DND-41 (cell line): ENCODE results near the gene KCNIP1.

Experiments
- ATAC-seq: fragments of 200-7000 bp; cut with Tn5 transposase; 3 replicates; pipeline ENCODE4 v1.9.1; 2021; ENCODE audit warnings: low read depth; ENCODE audit not compliant: insufficient read depth
- DNase-seq: peaks from one replicate; pipeline ENCODE4 v3.0.0-alpha.2; 2020
- H2AFZ ChIP-seq: 2 replicates; pipeline ENCODE4 v1.6.0; 2012; ENCODE audit warnings: low read depth, low read length
- H3K27ac ChIP-seq: 2 replicates; pipeline ENCODE4 v1.5.1; 2012; ENCODE audit warnings: low read length, inconsistent platforms
- H3K27me3 ChIP-seq: fragments of 200-600 bp; sonication (generic); 2 replicates; pipeline ENCODE4 v1.6.0; 2012; ENCODE audit warnings: low read length, mild to moderate bottlenecking, inconsistent platforms; ENCODE audit not compliant: insufficient read depth, poor library complexity
- H3K36me3 ChIP-seq: 2 replicates; pipeline ENCODE4 v1.5.1; 2012; ENCODE audit warnings: low read length, inconsistent platforms; ENCODE audit not compliant: insufficient read depth
- H3K4me1 ChIP-seq: 2 replicates; pipeline ENCODE4 v1.5.1; 2012; ENCODE audit warnings: mild to moderate bottlenecking, low read length; ENCODE audit not compliant: insufficient read depth
- H3K4me2 ChIP-seq: 2 replicates; pipeline ENCODE4 v1.6.0; 2012; ENCODE audit warnings: mild to moderate bottlenecking, moderate library complexity, low read length, inconsistent platforms; ENCODE audit not compliant: insufficient read depth
- H3K4me3 ChIP-seq, 2 experiments: fragments of 200-600 bp in 1 of 2; shearing (Covaris generic) in 1 of 2; 2 replicates each; pipeline ENCODE4 v1.5.1; 2012 to 2016; ENCODE audit warnings: inconsistent platforms in 2 of 2, low read length in 2 of 2, mild to moderate bottlenecking in 2 of 2, low read depth in 1 of 2, moderate library complexity in 1 of 2
- H3K79me2 ChIP-seq: 2 replicates; pipeline ENCODE4 v1.6.0; 2012; ENCODE audit warnings: low read length, inconsistent platforms; ENCODE audit not compliant: insufficient read depth
- H3K9ac ChIP-seq: 2 replicates; pipeline ENCODE4 v1.6.0; 2012; ENCODE audit warnings: low read depth, mild to moderate bottlenecking, inconsistent platforms, low read length, moderate library complexity
- H3K9me3 ChIP-seq: 2 replicates; pipeline ENCODE4 v1.5.1; 2012; ENCODE audit warnings: low read length, moderate library complexity, mild to moderate bottlenecking, inconsistent platforms; ENCODE audit not compliant: insufficient read depth, severe bottlenecking
- H4K20me1 ChIP-seq: 2 replicates; pipeline ENCODE4 v1.6.0; 2012; ENCODE audit warnings: low read length; ENCODE audit not compliant: insufficient read depth
- EZH2 ChIP-seq: IDR thresholded peaks from 3 replicates; pipeline ENCODE4 v1.6.1; 2012; ENCODE audit warnings: borderline replicate concordance, low read depth, mild to moderate bottlenecking, moderate library complexity, low read length, inconsistent platforms; ENCODE audit not compliant: severe bottlenecking
- TF ChIP-seq, protein P1 (sequence below): IDR thresholded peaks from 2 replicates; pipeline ENCODE4 v1.5.1; 2012; ENCODE audit warnings: borderline replicate concordance, low read length, moderate library complexity, mild to moderate bottlenecking; ENCODE audit not compliant: poor library complexity, severe bottlenecking; ENCODE audit errors: extremely low read depth

The KCNIP1 gene

GRCh38 chr5:170739446-170739845, 235.6 kb downstream of the KCNIP1 start:
- H3K4me2 ChIP-seq: no peak overlapping the region
- no peaks in the 10 kb centered on the region for H3K4me1 ChIP-seq
- H3K79me2 ChIP-seq: no peaks in the 10 kb centered on the region
- no peaks in the 10 kb centered on the region for H3K27me3 ChIP-seq
- H3K27ac ChIP-seq: no peak overlapping the region
- no peaks in the 10 kb centered on the region for H3K36me3 ChIP-seq
- DNase-seq (no peak), ATAC-seq (no peak)
- H3K4me3 ChIP-seq: no peak overlapping the region
- H3K9me3 ChIP-seq: no peaks in the 10 kb centered on the region
- H2AFZ ChIP-seq: no peak overlapping the region
- no peaks in the 10 kb centered on the region for H4K20me1 ChIP-seq
- TF ChIP-seq, protein P1, sequence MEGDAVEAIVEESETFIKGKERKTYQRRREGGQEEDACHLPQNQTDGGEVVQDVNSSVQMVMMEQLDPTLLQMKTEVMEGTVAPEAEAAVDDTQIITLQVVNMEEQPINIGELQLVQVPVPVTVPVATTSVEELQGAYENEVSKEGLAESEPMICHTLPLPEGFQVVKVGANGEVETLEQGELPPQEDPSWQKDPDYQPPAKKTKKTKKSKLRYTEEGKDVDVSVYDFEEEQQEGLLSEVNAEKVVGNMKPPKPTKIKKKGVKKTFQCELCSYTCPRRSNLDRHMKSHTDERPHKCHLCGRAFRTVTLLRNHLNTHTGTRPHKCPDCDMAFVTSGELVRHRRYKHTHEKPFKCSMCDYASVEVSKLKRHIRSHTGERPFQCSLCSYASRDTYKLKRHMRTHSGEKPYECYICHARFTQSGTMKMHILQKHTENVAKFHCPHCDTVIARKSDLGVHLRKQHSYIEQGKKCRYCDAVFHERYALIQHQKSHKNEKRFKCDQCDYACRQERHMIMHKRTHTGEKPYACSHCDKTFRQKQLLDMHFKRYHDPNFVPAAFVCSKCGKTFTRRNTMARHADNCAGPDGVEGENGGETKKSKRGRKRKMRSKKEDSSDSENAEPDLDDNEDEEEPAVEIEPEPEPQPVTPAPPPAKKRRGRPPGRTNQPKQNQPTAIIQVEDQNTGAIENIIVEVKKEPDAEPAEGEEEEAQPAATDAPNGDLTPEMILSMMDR: no peak
- no peak for TF ChIP-seq EZH2
- H3K9ac ChIP-seq: no peak overlapping the region

DNA sequence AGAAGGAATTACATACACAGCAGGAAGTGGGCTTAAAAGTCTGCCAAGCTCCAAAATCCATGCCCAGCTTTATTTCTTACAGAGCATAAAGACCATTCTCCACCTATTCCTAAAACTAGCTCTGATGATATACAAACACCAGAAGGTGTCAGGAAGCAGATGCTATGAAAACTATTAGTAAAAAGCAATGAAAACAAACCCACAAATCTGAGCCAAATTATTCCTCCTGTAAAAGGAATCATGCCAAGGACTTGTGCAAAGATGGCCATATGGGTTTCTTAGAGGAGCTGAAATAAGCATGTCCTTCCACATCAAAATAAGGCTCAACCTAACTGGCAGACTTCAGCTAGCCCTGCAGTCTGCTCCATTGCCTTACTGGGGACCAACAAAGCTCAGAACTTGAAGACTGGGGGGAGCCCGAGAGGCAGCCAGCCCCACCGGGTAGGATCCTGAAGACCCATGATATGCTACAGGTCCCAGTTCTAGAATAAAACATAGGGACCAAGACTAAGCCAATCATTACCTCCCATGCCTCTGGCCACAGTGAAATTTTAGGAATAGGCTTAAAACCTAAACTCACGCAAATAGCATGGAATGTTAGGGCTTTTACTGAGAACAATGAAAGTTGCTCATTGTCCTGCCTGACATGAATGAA, 236.9 kb downstream of the KCNIP1 start:
- H3K36me3 ChIP-seq: no peaks in the 10 kb centered on the region
- no peak overlapping the region for H2AFZ ChIP-seq
- no peaks in the 10 kb centered on the region for H4K20me1 ChIP-seq
- H3K4me1 ChIP-seq: no peaks in the 10 kb centered on the region
- TF ChIP-seq, protein P1: no peak
- no peak for TF ChIP-seq EZH2
- no peak overlapping the region for H3K9ac ChIP-seq
- no peak overlapping the region for H3K27ac ChIP-seq
- no peaks in the 10 kb centered on the region for H3K27me3 ChIP-seq
- no peaks in the 10 kb centered on the region for H3K79me2 ChIP-seq
- no peak for DNase-seq
- no peak for ATAC-seq
- no peak overlapping the region for H3K4me3 ChIP-seq
- no peaks in the 10 kb centered on the region for H3K9me3 ChIP-seq
- H3K4me2 ChIP-seq: no peak overlapping the region

GRCh38 chr5:170741801-170742200, 238.0 kb downstream of the KCNIP1 start:
- no peak for ATAC-seq
- Histone ChIP-seq H2AFZ (no peak overlapping the region), H3K4me2 (no peak overlapping the region), H4K20me1 (no peaks in the 10 kb centered on the region), H3K4me1 (no peaks in the 10 kb centered on the region), H3K9me3 (no peaks in the 10 kb centered on the region), H3K4me3 (no peak overlapping the region), H3K79me2 (no peaks in the 10 kb centered on the region), H3K36me3 (no peaks in the 10 kb centered on the region), H3K9ac (no peak overlapping the region), H3K27ac (no peak overlapping the region), H3K27me3 (no peaks in the 10 kb centered on the region)
- no peak for TF ChIP-seq EZH2
- TF ChIP-seq, protein P1: no peak
- DNase-seq: no peak
